GM12875 (cell line): ENCODE data around the gene RAD23A.
"Not testable (repeated sequence)": the region's sequence is repeated elsewhere in the genome, so short reads cannot be mapped to it uniquely, and the experiment has no call there.

Experiments used
- H3K4me3 ChIP-seq: one replicate; pipeline ENCODE4 v1.5.1; 2011; ENCODE audit warnings: low read depth, low read length, control low read depth
- TF ChIP-seq, protein P1 (sequence below): IDR thresholded peaks from 2 replicates; pipeline ENCODE4 v1.5.1; 2011; ENCODE audit warnings: low read depth, mild to moderate bottlenecking, control low read depth, inconsistent platforms, low read length, moderate library complexity, borderline replicate concordance; ENCODE audit not compliant: insufficient read depth

The RAD23A gene

DNA sequence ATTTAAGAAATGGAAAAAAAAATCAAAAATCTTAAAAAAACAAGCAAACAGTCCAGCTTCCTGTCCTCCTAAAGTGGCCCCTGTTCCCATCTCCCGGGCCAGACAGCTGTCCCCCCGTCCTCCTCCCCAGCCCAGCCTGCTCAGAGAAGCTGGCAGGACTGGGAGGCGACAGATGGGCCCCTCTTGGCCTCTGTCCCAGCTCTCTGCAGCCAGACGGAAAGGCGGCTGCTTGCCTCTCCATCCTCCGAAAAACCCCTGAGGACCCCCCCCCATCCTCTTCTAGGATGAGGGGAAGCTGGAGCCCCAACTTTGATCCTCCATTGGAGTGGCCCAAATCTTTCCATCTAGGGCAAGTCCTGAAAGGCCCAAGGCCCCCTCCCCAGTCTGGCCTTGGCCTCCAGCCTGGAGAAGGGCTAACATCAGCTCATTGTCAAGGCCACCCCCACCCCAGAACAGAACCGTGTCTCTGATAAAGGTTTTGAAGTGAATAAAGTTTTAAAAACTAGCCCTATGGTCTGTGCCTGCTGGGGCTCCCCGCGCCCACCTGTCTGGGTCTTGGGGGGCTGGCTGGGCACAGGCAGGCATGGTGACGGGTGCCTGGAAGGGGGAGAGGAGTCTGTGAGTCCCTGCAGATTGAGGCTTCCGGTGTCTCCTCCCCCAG lies 7.6 kb downstream of the RAD23A start:
- TF ChIP-seq, protein P1, sequence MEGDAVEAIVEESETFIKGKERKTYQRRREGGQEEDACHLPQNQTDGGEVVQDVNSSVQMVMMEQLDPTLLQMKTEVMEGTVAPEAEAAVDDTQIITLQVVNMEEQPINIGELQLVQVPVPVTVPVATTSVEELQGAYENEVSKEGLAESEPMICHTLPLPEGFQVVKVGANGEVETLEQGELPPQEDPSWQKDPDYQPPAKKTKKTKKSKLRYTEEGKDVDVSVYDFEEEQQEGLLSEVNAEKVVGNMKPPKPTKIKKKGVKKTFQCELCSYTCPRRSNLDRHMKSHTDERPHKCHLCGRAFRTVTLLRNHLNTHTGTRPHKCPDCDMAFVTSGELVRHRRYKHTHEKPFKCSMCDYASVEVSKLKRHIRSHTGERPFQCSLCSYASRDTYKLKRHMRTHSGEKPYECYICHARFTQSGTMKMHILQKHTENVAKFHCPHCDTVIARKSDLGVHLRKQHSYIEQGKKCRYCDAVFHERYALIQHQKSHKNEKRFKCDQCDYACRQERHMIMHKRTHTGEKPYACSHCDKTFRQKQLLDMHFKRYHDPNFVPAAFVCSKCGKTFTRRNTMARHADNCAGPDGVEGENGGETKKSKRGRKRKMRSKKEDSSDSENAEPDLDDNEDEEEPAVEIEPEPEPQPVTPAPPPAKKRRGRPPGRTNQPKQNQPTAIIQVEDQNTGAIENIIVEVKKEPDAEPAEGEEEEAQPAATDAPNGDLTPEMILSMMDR = no peak
- H3K4me3 ChIP-seq = no peak overlapping the region

- TF ChIP-seq, protein P1 = no peak
- H3K4me3 ChIP-seq = no peak overlapping the region
Observed at GRCh38 chr19:12953799-12954611, 8.3 kb downstream of the RAD23A start.

DNA sequence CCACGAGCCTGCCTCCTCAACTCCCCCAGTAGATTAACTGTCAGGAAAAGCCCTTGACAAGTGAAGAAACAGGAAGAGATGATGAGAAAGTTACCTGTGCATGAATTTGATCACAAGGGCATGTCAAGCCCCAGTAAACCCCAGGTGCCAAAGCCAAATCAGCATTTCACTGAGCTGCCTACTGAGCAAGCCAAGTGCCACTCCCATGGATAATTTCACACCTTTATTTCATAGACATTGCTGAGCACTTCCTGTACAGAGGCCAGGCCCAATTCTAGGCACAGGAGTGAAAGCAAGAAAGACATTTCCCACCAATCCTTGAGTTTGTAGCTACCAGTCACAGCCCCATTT lies 8.9 kb downstream of the RAD23A start:
- TF ChIP-seq, protein P1 = no peak
- no peak overlapping the region for H3K4me3 ChIP-seq

DNA sequence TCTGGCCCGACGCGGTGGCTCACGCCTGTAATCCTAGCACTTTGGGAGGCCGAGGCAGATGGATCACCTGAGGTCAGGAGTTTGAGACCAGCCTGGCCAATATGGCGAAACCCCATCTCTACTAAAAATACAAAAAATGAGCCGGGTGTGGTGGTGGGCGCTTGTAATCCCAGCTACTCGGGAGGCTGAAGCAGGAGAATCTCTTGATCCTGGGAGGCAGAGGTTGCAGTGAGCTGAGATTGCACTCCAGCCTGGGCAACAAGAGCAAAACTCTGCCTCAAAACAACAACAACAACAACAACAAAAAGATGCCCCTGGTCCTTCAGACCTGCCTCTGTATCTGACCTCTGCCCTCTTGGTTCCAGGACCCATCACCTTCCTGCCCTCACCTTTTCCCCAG lies 9.9 kb downstream of the RAD23A start:
- H3K4me3 ChIP-seq = not testable (repeated sequence)

- peak overlapping the region; percentile 99 for H3K4me3 ChIP-seq
- TF ChIP-seq, protein P1 = no peak
Observed at GRCh38 chr19:12955996-12956395, 10.3 kb downstream of the RAD23A start.

- peak within 1 kb of the TSS; percentile 99 for H3K4me3 ChIP-seq
- TF ChIP-seq, protein P1 = no peak
Observed at GRCh38 chr19:12956446-12957388, 11.1 kb downstream of the RAD23A start, which contains the start of gene GADD45GIP1. Gene GADD45GIP1 (minus strand): TSS chr19:12957223. CDS start chr19:12957212, 11 bp downstream.

DNA sequence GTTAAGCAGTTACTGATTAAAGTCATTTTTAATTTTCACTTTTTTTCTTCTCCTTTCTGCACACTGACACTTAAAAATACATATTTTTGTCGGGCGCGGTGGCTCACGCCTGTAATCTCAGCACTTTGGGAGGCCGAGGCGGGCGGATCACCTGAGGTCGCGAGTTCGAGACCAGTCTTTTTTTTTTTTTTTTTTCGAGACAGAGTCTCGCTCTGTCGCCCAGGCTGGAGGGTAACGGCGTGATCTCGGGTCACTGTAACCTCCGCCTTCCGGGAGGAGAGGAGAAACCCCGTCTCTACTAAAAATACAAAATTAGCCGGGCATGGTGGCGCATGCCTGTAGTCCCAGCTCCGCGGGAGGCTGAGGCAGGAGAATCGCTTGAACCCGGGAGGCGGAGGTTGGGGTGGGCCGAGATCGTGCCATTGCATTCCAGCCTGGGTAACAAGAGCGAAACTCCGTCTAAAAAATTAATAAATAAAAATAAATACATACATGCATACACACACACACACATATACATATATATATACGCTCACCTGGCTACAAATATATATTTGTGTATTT lies 11.8 kb downstream of the RAD23A start:
- H3K4me3 ChIP-seq = peak overlapping the region; percentile 99
